Body of pancreas (tissue), 4 donors: ENCODE results near the gene ALX4.

Experiments used
- CTCF ChIP-seq, 7 experiments: fragments of 450-650 bp in 4 of 7; fragments of 200-600 bp in 3 of 7; sonication (generic) in 3 of 7; IDR thresholded peaks; one replicate each; pipeline ENCODE4 v1.5.1; 2016 to 2019; ENCODE audit warnings: antibody characterized with exemption in 7 of 7
- POLR2A ChIP-seq, 3 donors: fragments of 450-650 bp; IDR thresholded peaks; one replicate each; pipeline ENCODE4 v1.6.1; 2016; ENCODE audit warnings: antibody characterized with exemption in 3 of 3, mild to moderate bottlenecking in 2 of 3

- TF ChIP-seq CTCF (IDR thresholded peaks at IDR 0.05) (no peak), POLR2A (IDR thresholded peaks at IDR 0.05) (no peak)
Observed at GRCh38 chr11:44346983-44347382, 37.0 kb upstream of the ALX4 start.
